ENCODE data around the gene COPB1. TPM values are rescaled to one million over a fixed set of nuclear protein-coding genes. Genes with fewer than 3 reads are reported as not detected.

COPB1 gene
- total RNA-seq, 1 experiment from 2014 or later: 120 TPM

GRCh38 chr11:14454861-14455632, 44.6 kb downstream of the COPB1 start:
- Histone ChIP-seq H3K4me3 (ENCODE audit: low read length) (no peak overlapping the region), H3K27ac (ENCODE audit: low read length) (no peak overlapping the region), H3K36me3 (ENCODE audit: insufficient read depth, low read length) (peaks cover 17% of the 10 kb centered on the region; the same call in 1 of the 2 replicates), H3K9me2 (replicated peaks; ENCODE audit: insufficient read depth, low read length) (no peaks in the 10 kb centered on the region), H3K4me2 (ENCODE audit: low read depth, low read length, poor library complexity, severe bottlenecking) (no peak overlapping the region), H2AFZ (ENCODE audit: low read length) (no peak overlapping the region), H3K4me1 (ENCODE audit: low read length) (no peaks in the 10 kb centered on the region), H3K27me3 (ENCODE audit: low read length) (no peaks in the 10 kb centered on the region), H3K9ac (ENCODE audit: low read length) (no peak overlapping the region), H3K9me3 (ENCODE audit: low read length) (no peaks in the 10 kb centered on the region), H3K79me2 (ENCODE audit: low read length) (no peaks in the 10 kb centered on the region), H4K20me1 (ENCODE audit: insufficient read depth, low read depth, low read length) (no peaks in the 10 kb centered on the region)
- DNase-seq: peak; percentile 75

GRCh38 chr11:14451825-14452224, 47.8 kb downstream of the COPB1 start:
- H3K9ac ChIP-seq (ENCODE audit: low read length): no peak overlapping the region
- H3K36me3 ChIP-seq (ENCODE audit: insufficient read depth, low read length): no peaks in the 10 kb centered on the region
- H3K27me3 ChIP-seq (ENCODE audit: low read length): no peaks in the 10 kb centered on the region
- no peaks in the 10 kb centered on the region for H3K9me2 ChIP-seq (replicated peaks; ENCODE audit: insufficient read depth, low read length)
- no peaks in the 10 kb centered on the region for H4K20me1 ChIP-seq (ENCODE audit: insufficient read depth, low read depth, low read length)
- no peak for DNase-seq
- no peaks in the 10 kb centered on the region for H3K79me2 ChIP-seq (ENCODE audit: low read length)
- no peak overlapping the region for H3K27ac ChIP-seq (ENCODE audit: low read length)
- no peak overlapping the region for H2AFZ ChIP-seq (ENCODE audit: low read length)
- no peaks in the 10 kb centered on the region for H3K9me3 ChIP-seq (ENCODE audit: low read length)
- H3K4me2 ChIP-seq (ENCODE audit: low read depth, low read length, poor library complexity, severe bottlenecking): no peak overlapping the region
- H3K4me3 ChIP-seq (ENCODE audit: low read length): no peak overlapping the region
- H3K4me1 ChIP-seq (ENCODE audit: low read length): peaks cover 3% of the 10 kb centered on the region

- Histone ChIP-seq H3K9me3 (ENCODE audit: low read length) (no peaks in the 10 kb centered on the region), H3K4me1 (ENCODE audit: low read length) (peaks cover 6% of the 10 kb centered on the region), H3K9ac (ENCODE audit: low read length) (no peak overlapping the region), H3K4me2 (ENCODE audit: low read depth, low read length, poor library complexity, severe bottlenecking) (no peak overlapping the region), H3K36me3 (ENCODE audit: insufficient read depth, low read length) (no peaks in the 10 kb centered on the region), H3K4me3 (ENCODE audit: low read length) (no peak overlapping the region), H4K20me1 (ENCODE audit: insufficient read depth, low read depth, low read length) (no peaks in the 10 kb centered on the region), H3K27me3 (ENCODE audit: low read length) (no peaks in the 10 kb centered on the region), H3K79me2 (ENCODE audit: low read length) (no peaks in the 10 kb centered on the region), H3K27ac (ENCODE audit: low read length) (no peak overlapping the region), H3K9me2 (replicated peaks; ENCODE audit: insufficient read depth, low read length) (no peaks in the 10 kb centered on the region), H2AFZ (ENCODE audit: low read length) (no peak overlapping the region)
- DNase-seq: no peak
Measured at GRCh38 chr11:14449302-14449714, 50.3 kb downstream of the COPB1 start.

GRCh38 chr11:14448240-14448639, 51.4 kb downstream of the COPB1 start:
- Histone ChIP-seq H2AFZ (ENCODE audit: low read length) (no peak overlapping the region), H3K4me2 (ENCODE audit: low read depth, low read length, poor library complexity, severe bottlenecking) (no peak overlapping the region), H3K27ac (ENCODE audit: low read length) (no peak overlapping the region), H3K79me2 (ENCODE audit: low read length) (no peaks in the 10 kb centered on the region), H3K4me1 (ENCODE audit: low read length) (peaks cover 6% of the 10 kb centered on the region), H3K9me2 (replicated peaks; ENCODE audit: insufficient read depth, low read length) (no peaks in the 10 kb centered on the region), H3K27me3 (ENCODE audit: low read length) (no peaks in the 10 kb centered on the region), H3K9me3 (ENCODE audit: low read length) (no peaks in the 10 kb centered on the region), H3K4me3 (ENCODE audit: low read length) (no peak overlapping the region), H4K20me1 (ENCODE audit: insufficient read depth, low read depth, low read length) (no peaks in the 10 kb centered on the region), H3K9ac (ENCODE audit: low read length) (no peak overlapping the region), H3K36me3 (ENCODE audit: insufficient read depth, low read length) (no peaks in the 10 kb centered on the region)
- DNase-seq: no peak

- H3K27ac ChIP-seq (ENCODE audit: low read length): no peak overlapping the region
- no peaks in the 10 kb centered on the region for H3K27me3 ChIP-seq (ENCODE audit: low read length)
- H4K20me1 ChIP-seq (ENCODE audit: insufficient read depth, low read depth, low read length): no peaks in the 10 kb centered on the region
- H3K9me3 ChIP-seq (ENCODE audit: low read length): no peaks in the 10 kb centered on the region
- H3K9ac ChIP-seq (ENCODE audit: low read length): no peak overlapping the region
- DNase-seq: no peak
- H3K79me2 ChIP-seq (ENCODE audit: low read length): no peaks in the 10 kb centered on the region
- H3K9me2 ChIP-seq (replicated peaks; ENCODE audit: insufficient read depth, low read length): no peaks in the 10 kb centered on the region
- H3K4me3 ChIP-seq (ENCODE audit: low read length): no peak overlapping the region
- H3K4me1 ChIP-seq (ENCODE audit: low read length): peaks cover 6% of the 10 kb centered on the region
- H2AFZ ChIP-seq (ENCODE audit: low read length): no peak overlapping the region
- H3K4me2 ChIP-seq (ENCODE audit: low read depth, low read length, poor library complexity, severe bottlenecking): no peak overlapping the region
- H3K36me3 ChIP-seq (ENCODE audit: insufficient read depth, low read length): no peaks in the 10 kb centered on the region
Measured at GRCh38 chr11:14446701-14447169, 52.9 kb downstream of the COPB1 start.

GRCh38 chr11:14445542-14446530, 53.8 kb downstream of the COPB1 start:
- Histone ChIP-seq H3K36me3 (ENCODE audit: insufficient read depth, low read length) (no peaks in the 10 kb centered on the region), H3K27ac (ENCODE audit: low read length) (no peak overlapping the region), H4K20me1 (ENCODE audit: insufficient read depth, low read depth, low read length) (no peaks in the 10 kb centered on the region), H3K27me3 (ENCODE audit: low read length) (no peaks in the 10 kb centered on the region), H2AFZ (ENCODE audit: low read length) (no peak overlapping the region), H3K9me3 (ENCODE audit: low read length) (no peaks in the 10 kb centered on the region), H3K4me3 (ENCODE audit: low read length) (no peak overlapping the region), H3K9ac (ENCODE audit: low read length) (no peak overlapping the region), H3K4me2 (ENCODE audit: low read depth, low read length, poor library complexity, severe bottlenecking) (no peak overlapping the region), H3K4me1 (ENCODE audit: low read length) (peaks cover 6% of the 10 kb centered on the region), H3K79me2 (ENCODE audit: low read length) (no peaks in the 10 kb centered on the region), H3K9me2 (replicated peaks; ENCODE audit: insufficient read depth, low read length) (no peaks in the 10 kb centered on the region)
- no peak for DNase-seq

- Histone ChIP-seq H4K20me1 (ENCODE audit: insufficient read depth, low read depth, low read length) (no peaks in the 10 kb centered on the region), H3K4me1 (ENCODE audit: low read length) (peaks cover 6% of the 10 kb centered on the region), H3K9me3 (ENCODE audit: low read length) (no peaks in the 10 kb centered on the region), H3K36me3 (ENCODE audit: insufficient read depth, low read length) (no peaks in the 10 kb centered on the region), H3K79me2 (ENCODE audit: low read length) (no peaks in the 10 kb centered on the region), H3K27me3 (ENCODE audit: low read length) (no peaks in the 10 kb centered on the region), H3K9me2 (replicated peaks; ENCODE audit: insufficient read depth, low read length) (no peaks in the 10 kb centered on the region), H3K4me2 (ENCODE audit: low read depth, low read length, poor library complexity, severe bottlenecking) (no peak overlapping the region), H2AFZ (ENCODE audit: low read length) (no peak overlapping the region), H3K27ac (ENCODE audit: low read length) (no peak overlapping the region), H3K9ac (ENCODE audit: low read length) (no peak overlapping the region), H3K4me3 (ENCODE audit: low read length) (no peak overlapping the region)
- DNase-seq: no peak
Measured at GRCh38 chr11:14444441-14445189, 55.0 kb downstream of the COPB1 start.

Measured in Karpas-422 (cell line).